ENCODE measurements around the gene LRRC34.

The LRRC34 gene

DNA sequence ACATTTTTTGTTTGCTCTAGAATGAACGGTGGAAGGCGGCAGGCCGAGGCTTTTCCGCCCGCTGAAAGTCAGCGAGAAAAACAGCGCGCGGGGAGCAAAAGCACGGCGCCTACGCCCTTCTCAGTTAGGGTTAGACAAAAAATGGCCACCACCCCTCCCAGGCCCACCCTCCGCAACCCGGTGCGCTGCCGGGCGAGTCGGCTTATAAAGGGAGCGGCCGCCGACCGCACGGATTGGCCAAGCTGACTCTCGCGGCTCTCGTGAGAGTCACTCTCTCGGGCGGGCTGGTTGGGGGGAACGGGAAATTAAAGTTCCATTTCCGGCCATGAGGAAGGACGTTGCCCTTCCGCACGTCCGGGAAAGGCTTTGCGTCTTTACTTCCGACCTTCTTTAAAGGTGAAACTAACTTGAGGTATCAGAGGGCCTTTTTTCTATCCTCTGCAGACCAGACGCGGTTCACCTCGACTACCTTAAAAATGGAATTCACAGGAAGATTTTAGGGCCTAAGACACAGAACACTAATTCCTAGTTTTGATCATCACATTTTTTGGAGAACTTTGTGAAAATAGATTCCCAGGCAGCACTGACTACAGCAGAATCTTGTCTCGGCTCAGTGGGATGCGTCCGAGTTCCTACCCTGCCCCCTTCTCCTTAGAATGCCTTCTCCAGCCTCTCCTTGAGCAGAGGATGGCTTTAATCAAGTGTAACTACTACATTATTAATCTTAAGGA is 47.7 kb downstream of the LRRC34 start, which contains the start of gene TERC:
TSS of gene TERC (minus strand) at position 179 of the 731 bp plus-strand sequence.
- DNase-seq: peak; percentile 82 to 96 (median 89)

DNA sequence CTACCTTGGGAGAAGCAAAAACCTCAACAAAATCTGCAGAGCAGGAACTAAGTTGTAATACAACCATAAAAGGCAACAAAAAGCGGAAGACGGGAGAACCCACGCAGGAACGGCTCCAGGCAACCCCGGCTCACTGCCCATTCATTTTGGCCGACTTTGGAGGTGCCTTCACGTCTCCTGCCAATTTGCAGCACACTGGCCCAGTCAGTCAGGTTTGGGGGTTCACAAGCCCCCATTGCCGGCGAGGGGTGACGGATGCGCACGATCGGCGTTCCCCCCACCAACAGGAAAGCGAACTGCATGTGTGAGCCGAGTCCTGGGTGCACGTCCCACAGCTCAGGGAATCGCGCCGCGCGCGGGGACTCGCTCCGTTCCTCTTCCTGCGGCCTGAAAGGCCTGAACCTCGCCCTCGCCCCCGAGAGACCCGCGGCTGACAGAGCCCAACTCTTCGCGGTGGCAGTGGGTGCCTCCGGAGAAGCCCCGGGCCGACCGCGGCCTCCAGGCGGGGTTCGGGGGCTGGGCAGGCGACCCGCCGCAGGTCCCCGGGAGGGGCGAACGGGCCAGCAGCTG is 48.3 kb downstream of the LRRC34 start:
- peak; percentile 28 to 77 (median 41) for DNase-seq

DNA sequence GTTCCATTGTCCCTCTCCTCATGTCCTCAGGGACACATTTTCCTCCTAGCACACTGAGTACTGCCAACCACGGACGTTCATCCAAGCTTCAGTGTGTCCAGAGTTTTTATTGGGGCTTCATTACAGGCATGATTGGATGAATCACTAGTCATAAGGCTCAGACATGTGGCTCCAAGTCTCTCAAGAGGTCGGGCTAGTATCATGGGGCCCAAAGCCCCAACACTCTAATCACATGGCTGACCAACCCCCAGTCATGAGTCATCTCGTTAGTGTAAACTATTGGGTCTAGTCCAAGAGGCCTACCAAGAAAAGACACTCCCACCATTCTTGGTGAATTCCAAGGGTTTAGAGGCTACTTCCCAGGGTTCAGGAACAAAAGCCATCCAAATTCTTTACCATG is 52.2 kb downstream of the LRRC34 start:
- no peak for DNase-seq

DNA sequence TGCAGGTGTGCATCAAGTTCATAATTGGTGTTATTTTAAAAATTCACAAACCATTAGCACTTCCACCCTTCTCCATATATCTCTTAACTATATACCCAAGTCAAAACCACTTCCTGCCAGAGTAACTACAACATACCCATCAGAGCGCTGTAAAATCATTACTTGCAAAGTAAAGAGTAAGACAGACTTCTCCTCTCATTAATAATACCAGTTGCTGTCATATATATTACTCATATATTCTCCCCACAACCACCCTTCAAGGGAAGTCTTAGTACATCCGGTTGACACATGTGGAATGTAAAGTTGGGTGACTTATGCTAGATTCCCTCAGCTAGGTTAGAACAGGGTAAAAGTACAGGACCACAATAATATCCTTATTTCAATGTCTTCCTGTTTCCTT is 53.4 kb downstream of the LRRC34 start:
- DNase-seq: peak in 1 of 5 donors; percentile 78

DNA sequence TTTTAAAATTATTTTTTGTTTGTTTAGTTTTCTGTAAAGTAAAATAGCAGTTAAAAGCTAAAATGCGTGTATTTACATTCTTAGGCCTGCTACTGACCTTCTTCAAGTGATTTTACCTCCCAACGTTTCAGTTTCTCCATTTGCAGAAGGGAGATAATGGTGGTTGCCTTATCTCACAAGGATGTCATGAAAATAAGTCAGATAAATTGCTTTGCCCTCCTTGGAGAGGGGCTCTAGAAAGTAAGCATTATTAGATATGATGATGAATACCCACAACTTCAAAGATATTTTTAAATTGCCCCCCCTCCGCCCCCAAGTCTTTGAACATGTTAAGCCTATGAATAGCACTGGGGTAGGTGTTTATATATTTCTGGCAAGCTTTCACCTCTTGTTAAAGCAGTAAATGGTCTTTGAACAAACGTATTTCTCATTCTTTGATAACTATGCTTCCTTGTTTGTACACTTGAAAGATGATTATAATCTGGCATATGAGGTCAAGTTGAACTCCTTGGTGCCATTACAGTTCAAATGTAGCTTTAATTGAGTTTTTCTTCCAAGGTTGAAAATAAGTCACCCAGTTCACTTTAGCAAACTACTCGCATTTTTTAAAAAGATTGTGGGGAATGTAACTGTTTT is 54.2 kb downstream of the LRRC34 start:
- DNase-seq: no peak

DNA sequence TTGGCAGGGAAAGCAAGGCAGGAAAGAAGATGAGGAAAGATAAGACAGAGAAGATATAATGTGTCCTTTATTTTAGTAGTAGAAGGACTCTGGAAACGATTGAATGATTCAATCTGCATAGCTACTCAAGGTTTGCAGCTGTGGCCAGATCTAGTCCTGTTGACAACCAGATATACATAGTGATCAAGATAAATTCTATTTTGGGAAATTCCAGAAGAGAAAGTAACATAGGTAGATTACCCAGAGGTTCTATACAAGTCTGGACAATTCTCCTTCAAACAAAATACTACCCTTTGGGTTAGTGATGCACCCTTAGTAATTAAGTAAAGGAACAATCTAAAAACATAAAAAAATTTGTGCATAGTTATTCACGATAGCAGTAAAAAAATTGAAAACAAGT is 57.2 kb downstream of the LRRC34 start:
- no peak for DNase-seq

DNA sequence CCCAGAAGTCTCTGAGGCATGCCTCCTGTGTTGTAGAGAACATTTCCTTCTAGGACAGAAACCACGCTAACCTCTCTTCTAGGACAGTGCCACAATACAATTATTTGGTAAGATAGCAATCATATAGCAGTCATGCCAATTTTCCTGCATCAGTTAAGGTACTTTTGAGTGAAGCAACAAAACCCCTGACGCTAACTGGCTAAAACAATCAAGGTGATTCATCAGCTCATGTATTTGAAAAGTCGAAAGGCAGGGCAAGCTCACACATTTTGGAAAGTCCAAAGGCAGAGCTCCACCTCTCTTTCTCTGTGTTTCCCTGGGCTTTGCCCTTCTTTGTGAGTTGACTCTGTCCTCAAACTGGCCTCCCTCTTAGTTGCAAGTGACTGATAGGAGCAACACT is 58.0 kb downstream of the LRRC34 start:
- DNase-seq: no peak

DNA sequence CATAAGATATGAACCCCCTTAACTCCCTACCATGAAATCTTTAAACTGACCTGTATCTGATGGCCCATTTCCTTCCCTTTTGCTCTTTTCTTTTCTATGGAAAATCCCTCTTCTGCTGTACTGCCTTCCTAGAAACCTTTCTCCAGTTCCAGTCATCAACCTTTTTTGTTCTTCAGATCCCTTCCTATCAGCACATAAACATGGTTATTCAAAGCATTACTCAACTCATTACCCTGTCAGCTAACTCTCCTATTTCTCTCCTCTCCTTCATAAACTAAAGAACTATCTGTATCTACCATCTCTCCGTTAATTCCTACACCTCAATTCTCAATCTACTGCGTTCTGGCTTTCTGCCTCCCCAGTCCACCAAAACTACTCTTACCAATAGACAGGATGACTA is 60.8 kb downstream of the LRRC34 start:
- DNase-seq: no peak

DNA sequence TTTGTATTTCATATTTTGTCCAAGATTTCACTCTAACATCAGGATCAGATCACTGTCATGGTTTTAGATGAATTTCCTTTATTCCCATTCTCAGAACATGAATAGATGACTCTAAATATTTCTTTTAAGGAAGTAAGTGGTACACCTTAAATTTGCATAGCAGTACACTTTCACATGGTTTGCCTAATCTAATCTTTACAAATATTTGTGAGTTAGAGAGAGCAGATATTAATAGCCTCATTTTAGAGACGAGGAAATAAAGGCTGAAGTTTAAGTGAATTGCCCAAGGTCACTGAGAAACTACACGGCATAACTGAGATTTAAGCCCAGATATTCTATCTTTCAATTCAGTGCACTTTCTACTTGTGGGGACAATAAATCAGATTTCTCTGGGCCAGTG is 62.0 kb downstream of the LRRC34 start:
- DNase-seq: no peak

DNA sequence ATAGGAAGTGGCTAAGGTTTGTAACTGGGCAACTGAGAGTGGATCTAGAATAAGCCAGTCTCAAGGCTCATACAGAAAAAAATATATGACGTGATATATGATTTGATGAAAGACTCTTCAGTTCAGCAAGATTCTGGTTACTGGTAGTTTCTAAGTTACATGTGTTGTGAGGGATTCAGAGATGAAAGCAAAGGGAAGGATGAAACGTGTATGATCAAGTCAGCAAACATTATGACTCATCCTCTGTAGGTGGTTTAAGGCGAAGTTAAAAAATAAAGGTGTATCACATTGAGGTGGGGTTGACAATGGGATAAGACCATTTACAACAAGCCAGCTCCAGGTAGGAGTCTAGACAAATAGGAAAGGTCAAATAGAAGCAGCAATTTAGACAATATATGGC is 64.0 kb downstream of the LRRC34 start:
- DNase-seq: peak in 1 of 5 donors; percentile 24

DNA sequence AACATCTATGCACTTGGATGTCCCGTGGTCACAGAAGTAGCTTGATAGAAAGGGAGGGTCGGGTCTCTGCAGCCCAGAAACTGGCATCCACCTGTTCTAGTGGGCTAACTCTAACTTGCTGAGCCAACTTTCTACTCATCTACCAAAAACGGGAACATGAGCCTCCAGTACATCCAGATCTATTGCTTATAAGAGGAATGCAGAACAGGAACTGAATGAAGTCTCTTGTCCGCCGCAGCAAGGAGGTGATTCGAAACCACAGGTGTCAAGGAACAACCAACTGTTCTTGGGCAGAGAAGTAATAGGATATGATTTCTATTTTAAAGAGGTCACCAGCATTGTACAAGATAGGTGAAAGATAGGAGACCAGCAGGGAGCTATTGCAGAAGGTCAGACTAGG is 65.8 kb downstream of the LRRC34 start:
- DNase-seq: no peak

DNA sequence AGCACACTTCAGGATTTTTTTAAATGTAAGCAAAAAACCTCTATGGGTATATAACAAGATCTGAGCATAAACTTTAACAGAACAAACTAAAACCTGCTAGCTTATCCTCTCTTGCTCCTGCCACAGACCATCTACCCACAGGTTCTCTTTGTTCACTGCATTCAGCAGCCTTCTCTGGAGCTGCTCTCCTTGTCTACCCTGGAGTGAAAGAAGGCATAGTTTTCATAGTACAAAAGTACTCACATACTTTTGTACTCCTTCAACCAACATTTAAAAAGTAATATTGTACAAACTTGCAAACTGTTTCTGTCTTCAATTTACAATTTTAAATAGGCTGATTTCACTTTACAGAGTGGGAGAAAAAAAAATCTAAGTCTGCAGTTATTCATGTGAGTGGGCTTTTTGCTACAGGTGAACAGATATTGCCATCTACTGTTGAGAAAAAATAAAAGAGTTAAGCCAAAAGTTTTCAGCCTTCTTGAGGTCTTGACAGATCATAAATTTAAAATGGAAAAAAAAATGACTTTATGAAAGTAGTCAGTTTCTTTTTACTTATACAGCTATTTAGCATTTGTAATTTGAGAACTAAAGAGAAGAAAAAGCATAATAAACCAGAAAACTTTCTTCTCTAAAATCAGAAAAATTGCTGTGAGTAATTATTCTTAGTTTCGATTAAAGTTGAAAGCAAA is 68.2 kb downstream of the LRRC34 start:
- DNase-seq: no peak

Measured in T-helper 1 cell (primary cell).